GM21576 (cell line): ENCODE results near the gene KLF18.
"Not testable (repeated sequence)": the region's sequence is repeated elsewhere in the genome, so short reads cannot be mapped to it uniquely, and the experiment has no call there.

ENCODE experiments used
- ATAC-seq: cut with Tn5 transposase; IDR thresholded peaks from one replicate; pipeline ENCODE4 v1.9.1; 2021; ENCODE audit warnings: mild to moderate bottlenecking, moderate library complexity; ENCODE audit not compliant: unreplicated experiment

KLF18 gene

GRCh38 chr1:44141531-44141930 lies at the start of gene KLF18:
Gene KLF18, minus strand, starts transcription at chr1:44141631. Its CDS starts 0 bp downstream, at chr1:44141631.
- ATAC-seq, result no peak

- ATAC-seq, result no peak
Measured at GRCh38 chr1:44174630-44175029, 33.2 kb upstream of the KLF18 start.

- ATAC-seq, result no peak
Measured at GRCh38 chr1:44170281-44170823, 28.9 kb upstream of the KLF18 start.

- no peak for ATAC-seq
Measured at GRCh38 chr1:44168520-44169098, 27.2 kb upstream of the KLF18 start.

- no peak for ATAC-seq
Measured at GRCh38 chr1:44161546-44161945, 20.1 kb upstream of the KLF18 start.

- ATAC-seq, result no peak
Measured at GRCh38 chr1:44158871-44159270, 17.4 kb upstream of the KLF18 start.

- no peak for ATAC-seq
Measured at GRCh38 chr1:44157903-44158302, 16.5 kb upstream of the KLF18 start.

- ATAC-seq, result no peak
Measured at GRCh38 chr1:44154049-44154448, 12.6 kb upstream of the KLF18 start.

GRCh38 chr1:44152692-44153091 lies 11.3 kb upstream of the KLF18 start:
- no peak for ATAC-seq

- ATAC-seq, result no peak
Measured at GRCh38 chr1:44151808-44152207, 10.4 kb upstream of the KLF18 start.

GRCh38 chr1:44151332-44151731 lies 9.9 kb upstream of the KLF18 start:
- no peak for ATAC-seq

GRCh38 chr1:44147582-44147981 lies 6.2 kb upstream of the KLF18 start:
- ATAC-seq, result no peak

- ATAC-seq, result no peak
Measured at GRCh38 chr1:44146536-44147361, 5.3 kb upstream of the KLF18 start.

GRCh38 chr1:44144962-44145756 lies 3.7 kb upstream of the KLF18 start:
- ATAC-seq, result no peak

GRCh38 chr1:44139565-44139964 lies 1.9 kb downstream of the KLF18 start:
- not testable (repeated sequence) for ATAC-seq

GRCh38 chr1:44138239-44138638 lies 3.2 kb downstream of the KLF18 start:
- no peak for ATAC-seq

- no peak for ATAC-seq
Measured at GRCh38 chr1:44135886-44136285, 5.5 kb downstream of the KLF18 start.

- no peak for ATAC-seq
Measured at GRCh38 chr1:44134071-44134920, 7.1 kb downstream of the KLF18 start.

GRCh38 chr1:44131411-44131810 lies 10.0 kb downstream of the KLF18 start:
- ATAC-seq, result no peak
